LHCN-M2 (cell line): ENCODE results near the gene LARP1B. TPM values are rescaled to one million over a fixed set of nuclear protein-coding genes. Genes with fewer than 3 reads are reported as not detected.

Source experiments
- total RNA-seq: library from RNA; depleted of rRNA; stranded (reverse); fragments of >200 nt; gene quantifications from 2 replicates; pipeline ENCODE4 v1.2.3, GENCODE V29; 2014; rRNA removed

The LARP1B gene
- total RNA-seq, 1 experiment from 2014 or later: 10.1 TPM

Other genes starting within 250 kb of the LARP1B start
- gene PLK4, start 180.4 kb upstream of the LARP1B start, total RNA-seq: 31.1 and 47.5 TPM in 2 replicates
- 19.9 and 26.4 TPM in 2 replicates for gene MFSD8, start 96.1 kb upstream of the LARP1B start, total RNA-seq
- 3.3 and 8.7 TPM in 2 replicates for gene ABHD18, start 95.9 kb upstream of the LARP1B start, total RNA-seq
- gene PGRMC2, start 226.5 kb downstream of the LARP1B start, total RNA-seq: 16.9 and 23.5 TPM in 2 replicates